ENCODE results near the gene HTR1B.

GRCh38 chr6:77433888-77434287 is 29.4 kb downstream of the HTR1B start:
- TF ChIP-seq CTCF (IDR thresholded peaks at IDR 0.05; ENCODE audit: poor library complexity) (no peak), EZH2 (IDR thresholded peaks at IDR 0.05; ENCODE audit: borderline replicate concordance) (no peak), EZH2phosphoT487 (IDR thresholded peaks at IDR 0.05; ENCODE audit: low read depth, severe bottlenecking, unreplicated experiment) (no peak)

Data from hepatocyte (in vitro differentiated cells).